ENCODE data around the gene LCE1B. TPM values are rescaled to one million over a fixed set of nuclear protein-coding genes. Genes with fewer than 3 reads are reported as not detected.

Gene LCE1B
- total RNA-seq, 1 experiment from 2014 or later = not detected

DNA sequence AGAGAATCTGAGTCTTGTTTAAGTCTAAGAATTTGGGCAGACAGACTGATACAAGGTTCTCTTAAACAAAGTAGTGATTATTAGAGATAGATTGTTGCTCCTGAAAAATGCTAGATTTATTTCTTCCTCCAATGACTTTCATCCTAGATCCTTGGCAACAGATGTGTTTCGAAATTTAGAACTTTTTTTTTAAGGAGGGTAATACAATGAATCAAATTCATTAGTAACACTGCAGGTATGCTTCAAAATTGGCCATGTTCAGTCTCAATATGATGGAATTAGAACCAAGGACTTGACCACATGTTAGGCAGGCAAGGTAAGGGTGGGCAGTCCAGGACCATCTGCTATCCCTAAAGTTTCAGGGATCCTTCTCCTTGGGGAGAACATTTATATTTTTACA lies 41.4 kb upstream of the LCE1B start:
- Histone ChIP-seq H2BK12ac (ENCODE audit: insufficient read length, low read depth, low read length) (no peak overlapping the region), H3K4me1 (ENCODE audit: insufficient read depth, low read length) (no peaks in the 10 kb centered on the region), H2BK120ac (ENCODE audit: low read depth, low read length, poor library complexity, severe bottlenecking) (no peak overlapping the region), H3T11ph (ENCODE audit: low read length) (no peak overlapping the region), H3K9ac (ENCODE audit: extremely low read depth, insufficient read length, low read length) (no peak overlapping the region), H3K23ac (ENCODE audit: insufficient read length, low read depth, low read length) (no peak overlapping the region), H4K20me1 (ENCODE audit: control insufficient read depth, insufficient read depth, insufficient read length) (no peaks in the 10 kb centered on the region), H3K56ac (ENCODE audit: insufficient read length, low read depth, low read length) (no peak overlapping the region), H2AK5ac (ENCODE audit: insufficient read length, low read length) (no peak overlapping the region), H3K79me1 (ENCODE audit: insufficient read depth, low read depth, low read length, poor library complexity, severe bottlenecking) (no peaks in the 10 kb centered on the region), H3K79me2 (ENCODE audit: insufficient read depth, low read length) (no peaks in the 10 kb centered on the region), H3K27ac (ENCODE audit: insufficient read length, low read depth, low read length) (no peak overlapping the region), H3K18ac (ENCODE audit: insufficient read length, low read depth, low read length) (no peak overlapping the region), H2AFZ (ENCODE audit: low read length) (no peak overlapping the region), H3K9me3 (ENCODE audit: control insufficient read depth, low read depth, low read length) (peaks cover 73% of the 10 kb centered on the region), H2BK5ac (ENCODE audit: insufficient read length, low read length) (no peak overlapping the region), H3K4ac (ENCODE audit: low read depth, low read length) (no peak overlapping the region), H4K91ac (ENCODE audit: insufficient read length, low read depth, low read length) (no peak overlapping the region), H4K8ac (replicated peaks; ENCODE audit: insufficient read length, low read depth, low read length) (no peak overlapping the region), H4K5ac (ENCODE audit: insufficient read length, low read depth, low read length) (no peak overlapping the region), H3K27me3 (ENCODE audit: insufficient read depth, low read length) (no peaks in the 10 kb centered on the region), H3K14ac (ENCODE audit: insufficient read depth, low read length) (no peak overlapping the region), H3K4me2 (ENCODE audit: insufficient read depth, insufficient read length, low read length) (no peak overlapping the region), H2BK15ac (ENCODE audit: low read depth, low read length) (no peak overlapping the region), H2BK20ac (ENCODE audit: low read depth, low read length, poor library complexity, severe bottlenecking) (no peak overlapping the region), H3K23me2 (ENCODE audit: insufficient read length, low read depth, low read length, poor library complexity, severe bottlenecking) (no peaks in the 10 kb centered on the region)
- TF ChIP-seq, protein P1, sequence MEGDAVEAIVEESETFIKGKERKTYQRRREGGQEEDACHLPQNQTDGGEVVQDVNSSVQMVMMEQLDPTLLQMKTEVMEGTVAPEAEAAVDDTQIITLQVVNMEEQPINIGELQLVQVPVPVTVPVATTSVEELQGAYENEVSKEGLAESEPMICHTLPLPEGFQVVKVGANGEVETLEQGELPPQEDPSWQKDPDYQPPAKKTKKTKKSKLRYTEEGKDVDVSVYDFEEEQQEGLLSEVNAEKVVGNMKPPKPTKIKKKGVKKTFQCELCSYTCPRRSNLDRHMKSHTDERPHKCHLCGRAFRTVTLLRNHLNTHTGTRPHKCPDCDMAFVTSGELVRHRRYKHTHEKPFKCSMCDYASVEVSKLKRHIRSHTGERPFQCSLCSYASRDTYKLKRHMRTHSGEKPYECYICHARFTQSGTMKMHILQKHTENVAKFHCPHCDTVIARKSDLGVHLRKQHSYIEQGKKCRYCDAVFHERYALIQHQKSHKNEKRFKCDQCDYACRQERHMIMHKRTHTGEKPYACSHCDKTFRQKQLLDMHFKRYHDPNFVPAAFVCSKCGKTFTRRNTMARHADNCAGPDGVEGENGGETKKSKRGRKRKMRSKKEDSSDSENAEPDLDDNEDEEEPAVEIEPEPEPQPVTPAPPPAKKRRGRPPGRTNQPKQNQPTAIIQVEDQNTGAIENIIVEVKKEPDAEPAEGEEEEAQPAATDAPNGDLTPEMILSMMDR (conservative IDR thresholded peaks at IDR 0.05) = no peak
- H3K27ac Mint-ChIP-seq = no peak overlapping the region
- no CpG with 5 or more reads among the region's 1 CpG for WGBS (ENCODE audit: extremely low coverage, insufficient read length, low lambda C conversion rate)
- H3K9me3 Mint-ChIP-seq = peaks cover 89 to 94% of the 10 kb centered on the region in 2 experiments
- H3K36me3 Mint-ChIP-seq (ENCODE audit: insufficient read depth in 1 of 3, low read depth in 3 of 3) = peaks cover 6 to 31% (median 18%) of the 10 kb centered on the region in 3 experiments; a peak in 6 of 7 replicates
- DNase-seq = no peak
- no peaks in the 10 kb centered on the region for H3K4me1 Mint-ChIP-seq
- H3K4me3 Mint-ChIP-seq = no peak overlapping the region
- H3K27me3 Mint-ChIP-seq (ENCODE audit: low read depth) = no peaks in the 10 kb centered on the region; the same call in 1 of the 2 replicates
